Pancreas (tissue), 10 donors: ENCODE measurements around the gene COL25A1. TPM values are rescaled to one million over a fixed set of nuclear protein-coding genes. Genes with fewer than 3 reads are reported as not detected.
A peak's percentile ranks its signal among the peaks of the same experiment; 100 is the strongest.

ENCODE experiments used
- ATAC-seq, 4 donors: fragments of 200-7000 bp; cut with Tn5 transposase; one replicate each; pipeline versions ENCODE4 v1.8.0 to v1.9.1; 2020; ENCODE audit warnings: mild to moderate bottlenecking in 4 of 4, moderate library complexity in 4 of 4
- DNase-seq, 6 donors: peaks; one replicate each; pipeline ENCODE4 v3.0.0-alpha.2; 2020
- FAIRE-seq: peaks from 2 replicates; lab custom pipeline; 2012; peaks lifted over from hg19 to GRCh38; lab: Jason Lieb, UNC
- H3K27ac ChIP-seq, 4 donors: fragments of 200-600 bp; sonication (generic); 1 replicate in 3 of 4; 2 replicates in 1 of 4; pipeline versions ENCODE4 v1.5.0 to v1.8.0; 2020
- H3K27me3 ChIP-seq, 4 donors: fragments of 200-600 bp; one replicate each; pipeline ENCODE4 v1.8.0; 2021
- H3K36me3 ChIP-seq, 3 donors: fragments of 200-600 bp; sonication (generic) in 1 of 3; one replicate each; pipeline versions ENCODE4 v1.5.0 to v1.8.0; 2020 to 2021
- H3K4me1 ChIP-seq, 3 donors: fragments of 200-600 bp; one replicate each; pipeline ENCODE4 v1.8.0; 2021
- H3K4me3 ChIP-seq, 4 donors: fragments of 200-600 bp; sonication (generic) in 2 of 4; one replicate each; pipeline versions ENCODE4 v1.5.0 to v1.8.0; 2020 to 2021
- H3K9me3 ChIP-seq, 4 donors: fragments of 200-600 bp; one replicate each; pipeline ENCODE4 v1.8.0; 2021
- WGBS, 2 donors: extraction: QIAGEN DNeasy Blood & Tissue Kit; methylation state at CpG; one replicate each; pipeline ENCODE4 v1.1.7; 2013; 5-methylcytosine and 5-hydroxymethylcytosine counted together
- intact Hi-C, 3 donors: fragments of 100-400 bp; cut with DNase I; formaldehyde crosslinking; loops; one replicate each; pipeline versions ENCODE4 v1.11.1 to v1.14.2; 2022
- polyA plus RNA-seq, 2 donors: library from polyadenylated mRNA; stranded (reverse); fragments of 200-250 nt; gene quantifications; one replicate each; pipeline ENCODE4 v1.2.3, GENCODE V29; 2013
- total RNA-seq, 6 donors: library from RNA; stranded (reverse); fragmentation: NEBNext Ultra II Directional in 4 of 6; extraction: Animal tissue kit (Norgen Biotek cat#: 25700) in 4 of 6; gene quantifications; one replicate each; pipeline versions ENCODE4 v1.2.1 to v1.2.4, GENCODE V29; 2021 to 2023
- TF ChIP-seq, protein P1 (sequence below), 4 donors: fragments of 200-600 bp; sonication (generic) in 3 of 4; IDR thresholded peaks; one replicate each; pipeline versions ENCODE4 v1.5.0 to v1.8.0; 2021; ENCODE audit warnings: antibody characterized with exemption in 4 of 4
- donor health status: healthy with polysubstance abuse.
- donor health status: DM: no; HTN: no; CAD: no; lungs with moderate emphysema.
- donor health status: DM: no; HTN: no; CAD: no.
- donor health status: control.
- donor health status: control.
- donor health status: Bipolar disorder and iron deficiency.
- donor health status: DM: yes; HTN: yes; CAD: no.
- donor health status: DM: no; HTN: no; CAD: no.
- donor health status: DM: no; HTN: no; CAD: no.
- donor health status: DM: yes; HTN: yes; CAD: no.

Gene COL25A1
- under 1 TPM; 0.16 to 0.46 (median 0.24) TPM for total RNA-seq
- under 1 TPM; 0.08 to 0.14 TPM for polyA plus RNA-seq

DNA sequence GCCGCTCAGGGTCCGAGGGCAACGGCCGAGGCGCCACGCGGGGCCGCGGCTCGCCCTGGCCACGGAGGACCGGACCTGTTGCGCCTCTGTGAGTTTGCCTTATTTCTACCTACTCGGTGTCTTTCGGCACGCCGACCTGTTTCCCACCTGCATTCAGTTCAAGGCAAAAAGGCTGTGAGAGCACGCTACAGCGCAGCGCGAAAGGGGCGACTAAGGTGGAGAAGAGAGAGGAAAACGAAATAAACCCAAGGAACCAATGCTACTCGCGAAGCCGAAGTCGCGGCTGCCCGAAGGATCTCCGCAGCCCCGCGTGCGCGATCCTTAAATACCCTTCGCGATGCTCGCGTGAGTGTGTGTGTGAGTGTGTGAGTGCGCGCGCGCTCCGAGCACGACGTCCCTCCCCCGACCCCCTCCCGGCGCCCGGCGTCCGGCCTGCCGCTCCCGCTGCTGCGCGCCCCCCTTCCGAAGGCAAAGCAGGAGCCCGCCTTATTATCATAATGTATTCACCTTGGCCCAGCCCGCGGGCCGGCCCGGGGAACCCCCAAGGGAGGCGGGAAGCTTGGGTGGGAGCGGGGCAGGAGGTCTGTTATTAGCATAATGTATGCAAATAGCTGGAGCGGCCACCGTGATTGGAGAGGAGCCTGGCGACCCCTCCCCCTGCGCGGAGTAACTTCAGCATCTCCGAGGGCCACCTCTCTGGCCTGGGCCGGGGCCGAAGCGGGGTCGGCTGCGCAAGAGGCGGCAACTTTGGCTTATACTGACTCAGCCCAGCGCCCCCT, at the start of gene COL25A1:
Gene COL25A1, minus strand, starts transcription at position 298 of the 779 bp plus-strand sequence.
- intact Hi-C loops, result loop anchor here in 1 of 3 donors (10.0 kb wide), 1 partner anchor 478 kb away; no protein-coding TSS in a partner anchor
- no peak within 1 kb of the TSS for H3K27ac ChIP-seq
- H3K4me1 ChIP-seq, result peaks cover 0 to 6% (median 6%) of the 10 kb centered on the region in 3 donors
- no peaks in the 10 kb centered on the region for H3K9me3 ChIP-seq
- peak within 1 kb of the TSS; percentile 18 to 65 (median 33) for H3K4me3 ChIP-seq
- WGBS, 2 donors, result 1% methylated on average over 70 to 76 of the region's 76 CpGs
- DNase-seq, result peak; percentile 34 to 76 (median 44)
- peaks cover 0 to 29% (median 11%) of the 10 kb centered on the region in 4 donors for H3K27me3 ChIP-seq
- FAIRE-seq, result no peak
- TF ChIP-seq, protein P1, sequence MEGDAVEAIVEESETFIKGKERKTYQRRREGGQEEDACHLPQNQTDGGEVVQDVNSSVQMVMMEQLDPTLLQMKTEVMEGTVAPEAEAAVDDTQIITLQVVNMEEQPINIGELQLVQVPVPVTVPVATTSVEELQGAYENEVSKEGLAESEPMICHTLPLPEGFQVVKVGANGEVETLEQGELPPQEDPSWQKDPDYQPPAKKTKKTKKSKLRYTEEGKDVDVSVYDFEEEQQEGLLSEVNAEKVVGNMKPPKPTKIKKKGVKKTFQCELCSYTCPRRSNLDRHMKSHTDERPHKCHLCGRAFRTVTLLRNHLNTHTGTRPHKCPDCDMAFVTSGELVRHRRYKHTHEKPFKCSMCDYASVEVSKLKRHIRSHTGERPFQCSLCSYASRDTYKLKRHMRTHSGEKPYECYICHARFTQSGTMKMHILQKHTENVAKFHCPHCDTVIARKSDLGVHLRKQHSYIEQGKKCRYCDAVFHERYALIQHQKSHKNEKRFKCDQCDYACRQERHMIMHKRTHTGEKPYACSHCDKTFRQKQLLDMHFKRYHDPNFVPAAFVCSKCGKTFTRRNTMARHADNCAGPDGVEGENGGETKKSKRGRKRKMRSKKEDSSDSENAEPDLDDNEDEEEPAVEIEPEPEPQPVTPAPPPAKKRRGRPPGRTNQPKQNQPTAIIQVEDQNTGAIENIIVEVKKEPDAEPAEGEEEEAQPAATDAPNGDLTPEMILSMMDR (IDR thresholded peaks at IDR 0.05), result no peak
- no peaks in the 10 kb centered on the region for H3K36me3 ChIP-seq
- peak; percentile 73 to 87 (median 80) for ATAC-seq

DNA sequence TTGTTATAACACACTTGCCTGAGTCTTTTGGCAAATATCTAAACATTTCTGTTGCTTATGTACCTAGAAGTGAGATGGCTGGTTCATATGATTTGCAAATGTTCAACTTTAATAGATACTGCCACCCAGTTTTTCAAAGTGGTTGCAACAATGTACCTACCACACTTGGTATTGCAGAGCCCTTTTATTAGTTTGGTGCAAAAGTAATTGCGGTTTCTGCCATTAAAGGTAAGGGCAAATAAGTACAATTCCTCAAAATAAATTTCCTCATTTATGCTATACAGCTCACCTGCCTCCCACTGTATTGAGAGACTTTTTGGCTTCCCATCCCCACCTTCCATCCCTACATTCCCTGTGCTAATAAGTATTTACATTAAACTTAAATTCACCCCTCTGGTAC, 47.7 kb upstream of the COL25A1 start:
- no peak for FAIRE-seq
- Histone ChIP-seq H3K4me3 (no peak overlapping the region), H3K9me3 (no peaks in the 10 kb centered on the region), H3K36me3 (no peaks in the 10 kb centered on the region), H3K27ac (no peak overlapping the region), H3K4me1 (no peaks in the 10 kb centered on the region), H3K27me3 (no peaks in the 10 kb centered on the region)
- WGBS, 2 donors, result 83 to 90% methylated on average over 1 of the region's 1 CpG
- ATAC-seq, result no peak
- intact Hi-C loops, result no loop called here
- no peak for DNase-seq
- TF ChIP-seq, protein P1 (IDR thresholded peaks at IDR 0.05), result no peak

DNA sequence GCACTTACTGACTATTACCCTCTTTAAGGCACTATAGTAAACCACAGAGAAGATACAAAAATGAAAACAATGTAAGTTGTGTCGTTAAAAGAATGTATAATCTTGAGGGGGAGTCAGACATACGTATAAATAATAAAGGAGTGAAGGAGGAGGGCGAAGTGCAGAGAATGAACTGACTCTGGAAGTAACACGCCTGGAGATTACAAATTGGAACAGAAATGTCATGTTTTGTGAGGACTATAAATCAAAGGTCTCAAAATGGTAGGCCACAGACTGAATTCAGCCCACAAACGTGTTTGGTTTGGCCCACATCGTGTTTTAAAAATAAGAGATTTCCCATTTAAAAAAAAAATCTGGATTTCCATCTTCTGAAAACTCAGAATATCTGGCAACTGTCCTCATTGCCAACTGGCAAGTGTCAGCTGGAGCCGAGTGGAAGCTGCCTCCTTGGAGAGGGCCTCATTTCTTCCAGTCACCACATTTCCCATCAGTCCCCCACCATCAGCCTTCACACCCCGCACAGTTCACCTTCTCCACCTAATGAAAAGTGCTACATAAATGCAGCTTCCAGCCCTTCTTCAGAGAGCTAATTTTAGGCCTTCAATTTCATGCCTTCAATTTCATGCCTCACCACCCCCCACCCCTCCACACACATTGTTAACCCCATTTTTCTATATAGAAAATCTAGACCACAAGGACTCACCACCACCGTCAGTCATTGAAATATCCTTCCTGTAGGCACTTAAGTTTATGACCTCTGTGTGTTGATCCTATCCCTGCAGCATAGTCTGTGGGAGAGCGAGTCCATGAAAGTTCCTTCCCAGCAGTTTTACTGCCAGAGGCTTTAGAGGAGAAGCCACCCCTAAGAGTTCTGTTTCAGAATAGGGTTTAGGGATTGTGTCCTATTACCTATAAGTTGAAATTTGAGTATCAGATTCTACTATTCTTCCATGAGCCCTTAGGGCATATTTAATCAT, 32.0 kb upstream of the COL25A1 start:
- no peak for FAIRE-seq
- DNase-seq, result no peak
- Histone ChIP-seq H3K4me1 (no peaks in the 10 kb centered on the region), H3K27me3 (no peaks in the 10 kb centered on the region), H3K4me3 (no peak overlapping the region), H3K36me3 (no peaks in the 10 kb centered on the region), H3K27ac (no peak overlapping the region), H3K9me3 (peaks cover 0 to 4% (median 0%) of the 10 kb centered on the region in 4 donors)
- WGBS, 2 donors, result 69 to 81% methylated on average over 10 of the region's 10 CpGs
- TF ChIP-seq, protein P1 (IDR thresholded peaks at IDR 0.05), result no peak
- no peak for ATAC-seq
- intact Hi-C loops, result no loop called here

DNA sequence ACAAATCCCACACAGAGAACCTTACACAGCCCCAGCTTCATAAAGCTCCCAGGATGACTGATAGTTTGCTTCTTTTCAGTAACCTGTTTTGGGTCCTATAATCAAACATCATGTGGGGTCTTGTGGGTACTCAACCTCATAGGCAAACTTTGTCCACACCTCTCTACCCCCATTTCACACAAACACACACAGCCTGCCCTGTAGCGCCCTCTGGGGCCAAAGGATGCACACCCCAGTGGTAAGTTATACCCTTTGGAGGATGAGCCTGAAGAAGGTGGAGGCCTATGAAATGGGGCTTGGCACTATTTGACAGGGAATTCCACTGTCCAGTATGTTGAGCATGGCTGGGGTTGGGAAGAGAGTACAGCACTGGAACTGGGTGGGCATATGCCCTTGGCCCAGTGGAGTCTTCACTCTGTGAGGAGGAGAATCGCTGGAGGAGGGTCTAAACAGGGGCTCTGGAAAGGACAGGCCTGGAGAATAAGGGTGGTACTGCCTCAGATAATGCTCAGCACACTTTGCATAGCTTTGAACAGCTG, 30.5 kb upstream of the COL25A1 start:
- ATAC-seq, result no peak
- FAIRE-seq, result no peak
- WGBS, 2 donors, result 56 to 62% methylated on average over 2 of the region's 2 CpGs

More for the DNA sequence above, 30.5 kb upstream of the COL25A1 start:
- H3K27ac ChIP-seq, result no peak overlapping the region
- H3K9me3 ChIP-seq, result peaks cover 0 to 4% (median 0%) of the 10 kb centered on the region in 4 donors
- no peak for DNase-seq
- no peak overlapping the region for H3K4me3 ChIP-seq
- no peaks in the 10 kb centered on the region for H3K36me3 ChIP-seq
- TF ChIP-seq, protein P1 (IDR thresholded peaks at IDR 0.05), result no peak
- intact Hi-C loops, result no loop called here
- no peaks in the 10 kb centered on the region for H3K27me3 ChIP-seq
- H3K4me1 ChIP-seq, result no peaks in the 10 kb centered on the region
